Stimulated activated CD8-positive, alpha-beta memory T cell treated with anti-CD3 and anti-CD28 coated beads, Interleukin-12 subunit alpha, Interleukin-12 subunit beta, amount 100 ng/mL, for 24 hours (primary cell): ENCODE data around the gene SPAG8.
A peak's percentile ranks its signal among the peaks of the same experiment; 100 is the strongest.

ENCODE experiments used
- DNase-seq: peaks from one replicate; pipeline ENCODE4 v3.0.0-alpha.2; 2020; ENCODE audit errors: extremely low read depth

SPAG8 gene

DNA sequence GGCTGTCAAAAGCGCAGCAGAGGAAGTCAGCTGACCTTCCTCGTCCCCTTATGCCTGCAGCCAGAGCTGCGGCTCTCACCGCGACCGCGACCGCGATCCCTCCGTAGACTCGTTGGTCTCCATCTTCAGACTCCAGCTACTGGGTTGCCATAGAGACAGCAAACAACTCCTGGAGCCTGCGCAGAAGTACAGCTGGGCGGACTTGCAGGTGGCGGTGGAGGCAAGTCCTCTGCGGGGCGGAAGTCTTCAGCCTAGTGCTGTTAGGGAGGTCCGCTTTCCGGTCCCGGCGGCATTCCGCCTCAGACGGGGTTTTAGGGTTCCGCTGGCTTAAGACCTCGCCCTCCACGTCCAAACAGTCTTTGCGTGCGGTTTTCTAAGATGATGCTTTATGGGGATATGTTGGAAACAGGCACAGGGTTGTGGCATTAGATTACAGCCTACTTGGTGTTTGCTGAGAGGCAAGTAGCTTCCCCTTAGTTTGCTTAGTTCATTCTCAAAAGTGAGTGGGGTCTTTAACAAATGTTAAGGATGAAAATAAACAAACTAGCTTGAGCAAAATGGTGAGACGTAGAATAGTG is at the start of gene SPAG8:
Gene SPAG8 (minus strand): TSS at position 238 of the 578 bp plus-strand sequence. CDS start 115 bp downstream, at position 123.
- DNase-seq = peak; percentile 86

DNA sequence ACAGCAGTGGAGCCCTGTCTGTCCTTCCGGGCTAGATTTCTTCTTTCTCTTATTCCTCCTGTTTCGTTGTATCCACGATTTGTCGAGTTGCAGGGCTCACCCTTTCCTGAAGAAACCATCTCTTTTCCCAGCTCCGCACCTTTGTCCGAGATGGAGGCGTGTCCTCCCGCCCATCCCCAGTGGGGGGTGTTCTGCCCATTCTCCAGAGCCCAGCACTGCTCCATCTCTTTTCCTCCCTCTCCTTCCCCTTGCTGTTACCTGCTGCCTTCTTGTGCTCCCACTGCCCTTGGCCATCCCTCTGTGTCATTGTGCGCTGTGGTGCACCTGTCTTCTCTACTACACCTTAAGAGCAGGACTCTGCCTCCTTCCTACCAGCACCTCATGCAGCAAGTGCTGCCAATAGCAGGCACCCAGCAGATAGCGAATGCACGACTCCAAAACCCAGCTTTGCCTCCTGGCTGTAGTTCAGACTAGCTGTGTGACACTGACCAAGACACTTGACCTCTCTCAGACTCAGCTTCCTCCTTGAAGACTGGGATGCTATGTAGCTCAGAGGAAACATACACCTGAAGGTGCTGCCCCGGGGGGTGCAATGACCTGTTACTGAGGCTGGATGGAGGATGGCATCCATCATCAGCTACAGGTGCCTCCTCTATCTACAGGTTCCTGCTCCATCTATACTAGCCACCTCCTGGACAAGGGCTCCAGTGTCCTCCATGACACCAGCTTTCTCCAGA is 49.3 kb upstream of the SPAG8 start:
- DNase-seq = no peak

- DNase-seq = no peak
These were observed 47.9 kb upstream of the SPAG8 start for GRCh38 chr9:35859990-35860339.

DNA sequence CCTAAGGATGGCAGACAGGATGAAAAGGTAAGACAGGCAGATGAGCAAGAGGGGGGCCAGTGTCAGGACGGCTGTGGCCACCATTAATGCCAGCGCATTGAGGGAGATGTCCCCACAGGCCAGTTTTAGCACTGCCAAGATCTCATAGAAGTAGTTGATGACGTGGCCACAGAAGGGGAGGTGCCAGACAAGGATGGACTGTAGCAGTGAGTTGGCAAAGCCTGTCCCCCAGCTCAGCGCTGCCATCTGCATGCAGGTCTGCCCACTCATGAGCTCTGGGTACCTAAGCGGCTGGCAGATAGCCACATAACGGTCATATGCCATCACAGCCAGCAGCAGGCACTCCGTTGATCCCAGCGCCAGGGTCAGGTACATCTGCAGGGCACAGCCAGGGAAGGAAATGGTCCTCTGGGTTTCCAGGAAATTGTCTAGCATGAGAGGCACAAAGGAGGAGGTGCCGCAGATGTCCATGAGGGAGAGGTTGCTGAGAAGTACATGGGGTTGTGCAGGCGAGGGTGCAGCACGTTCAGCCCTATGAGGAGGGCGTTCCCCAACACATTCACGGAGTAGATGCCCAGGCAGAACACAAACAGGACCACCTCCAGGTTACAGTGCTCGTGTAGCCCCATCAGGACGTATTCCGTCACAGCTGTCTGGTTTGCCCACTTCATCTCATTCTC is 47.4 kb upstream of the SPAG8 start:
- no peak for DNase-seq

DNA sequence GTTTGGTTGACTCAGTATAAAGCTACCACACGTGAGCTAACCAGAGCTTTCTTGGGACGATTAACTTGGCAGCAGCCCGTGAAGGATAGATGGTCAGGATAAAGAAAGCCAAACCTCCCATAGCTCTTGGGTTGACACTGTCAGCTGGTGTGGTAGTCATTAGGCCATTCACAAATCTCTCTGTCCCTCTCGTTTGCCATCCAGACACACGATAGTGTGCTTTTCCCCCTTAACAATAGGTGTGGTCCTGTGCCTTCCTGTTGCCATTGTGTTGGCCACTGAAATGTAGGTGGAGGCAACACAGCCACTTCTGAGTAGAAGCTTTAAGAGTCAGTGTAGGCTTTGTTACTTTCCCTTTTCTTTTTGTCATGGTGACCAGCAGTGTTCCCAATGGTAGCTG is 46.4 kb upstream of the SPAG8 start:
- no peak for DNase-seq

- no peak for DNase-seq
These were observed 44.8 kb upstream of the SPAG8 start for GRCh38 chr9:35856882-35857281.

DNA sequence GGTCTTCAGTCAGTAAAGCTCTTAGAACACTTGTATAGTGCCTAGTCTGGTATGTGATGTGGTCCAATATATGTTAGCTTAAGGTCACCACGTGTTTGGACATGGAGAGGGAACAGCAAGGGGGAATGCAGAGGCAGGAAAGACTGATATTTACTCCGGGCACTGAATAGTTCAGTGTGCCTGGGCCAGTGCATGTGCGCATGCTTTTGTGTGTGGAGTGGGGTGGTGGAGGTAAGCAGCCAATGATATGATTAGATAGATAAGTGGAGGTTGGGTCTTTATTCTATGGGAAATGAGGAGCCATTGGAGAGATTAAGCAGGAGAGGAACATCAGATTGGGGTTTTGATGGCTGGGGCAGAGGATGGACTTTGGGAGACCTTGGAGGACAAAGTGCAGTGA is 44.1 kb upstream of the SPAG8 start:
- DNase-seq = no peak

- no peak for DNase-seq
These were observed 42.2 kb upstream of the SPAG8 start for GRCh38 chr9:35854091-35854762.

- DNase-seq = no peak
These were observed 41.1 kb upstream of the SPAG8 start for GRCh38 chr9:35852876-35853865.

DNA sequence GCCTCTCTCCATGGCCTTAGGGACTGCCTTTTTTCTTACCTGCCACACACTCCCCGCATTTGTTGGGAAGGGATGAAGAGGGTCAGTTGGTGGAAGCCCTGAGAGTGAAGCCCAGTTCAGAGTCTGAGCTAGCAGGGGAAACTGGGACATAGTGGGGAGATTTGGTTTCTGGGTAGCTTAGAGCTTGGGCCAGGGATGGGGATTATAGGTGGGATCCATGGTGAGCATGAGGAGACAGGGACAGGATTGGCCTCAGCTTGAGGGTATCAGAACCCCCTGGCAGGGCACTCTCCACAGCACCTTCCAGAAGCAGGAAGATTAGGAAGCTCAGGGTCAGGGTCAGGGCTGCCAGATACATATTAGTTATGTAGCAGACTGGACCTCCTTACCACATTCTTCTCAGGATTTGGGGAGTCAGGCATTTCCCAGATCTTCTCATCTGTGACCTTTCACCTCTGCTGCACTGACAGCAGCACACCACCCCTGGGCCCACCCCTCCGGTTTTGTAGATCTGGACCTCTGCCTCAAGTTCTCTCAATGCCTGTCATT is 40.3 kb upstream of the SPAG8 start:
- no peak for DNase-seq

DNA sequence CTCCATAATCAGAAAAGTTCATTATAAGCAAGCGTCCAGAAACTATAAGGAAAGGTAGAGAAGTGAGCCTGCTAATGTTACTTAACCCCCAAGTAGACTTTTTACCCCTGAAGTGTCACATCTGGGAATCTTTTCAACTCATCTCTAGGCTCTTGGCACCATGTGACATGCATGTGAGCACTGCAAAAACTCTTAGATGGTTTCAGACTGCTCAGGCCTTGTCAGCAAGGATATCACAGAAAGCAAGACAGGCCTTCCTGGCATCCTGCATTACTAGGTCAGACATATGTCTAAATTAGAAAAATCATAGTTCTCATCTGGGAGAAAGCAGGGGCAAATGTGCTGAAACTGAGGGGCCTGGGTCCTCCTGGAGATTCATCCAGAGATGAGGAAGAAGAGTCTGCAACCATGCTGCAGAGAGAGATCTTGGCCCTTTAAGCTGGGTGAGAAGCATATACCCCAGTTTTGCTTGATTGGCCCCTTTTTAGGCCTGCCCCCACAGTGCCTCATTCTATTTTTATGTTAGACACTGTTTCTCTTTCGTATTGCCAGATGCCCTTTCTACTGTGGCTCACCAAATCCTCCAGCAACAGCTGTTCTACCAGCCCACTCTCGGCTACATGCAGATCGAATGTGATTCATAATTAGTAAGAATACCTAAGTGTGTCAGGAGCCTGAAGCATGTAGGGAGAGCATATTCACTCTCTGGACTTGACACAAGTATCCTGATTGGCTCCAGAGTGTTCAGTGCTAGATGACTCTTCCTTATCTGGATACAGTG is 35.9 kb upstream of the SPAG8 start:
- DNase-seq = no peak

DNA sequence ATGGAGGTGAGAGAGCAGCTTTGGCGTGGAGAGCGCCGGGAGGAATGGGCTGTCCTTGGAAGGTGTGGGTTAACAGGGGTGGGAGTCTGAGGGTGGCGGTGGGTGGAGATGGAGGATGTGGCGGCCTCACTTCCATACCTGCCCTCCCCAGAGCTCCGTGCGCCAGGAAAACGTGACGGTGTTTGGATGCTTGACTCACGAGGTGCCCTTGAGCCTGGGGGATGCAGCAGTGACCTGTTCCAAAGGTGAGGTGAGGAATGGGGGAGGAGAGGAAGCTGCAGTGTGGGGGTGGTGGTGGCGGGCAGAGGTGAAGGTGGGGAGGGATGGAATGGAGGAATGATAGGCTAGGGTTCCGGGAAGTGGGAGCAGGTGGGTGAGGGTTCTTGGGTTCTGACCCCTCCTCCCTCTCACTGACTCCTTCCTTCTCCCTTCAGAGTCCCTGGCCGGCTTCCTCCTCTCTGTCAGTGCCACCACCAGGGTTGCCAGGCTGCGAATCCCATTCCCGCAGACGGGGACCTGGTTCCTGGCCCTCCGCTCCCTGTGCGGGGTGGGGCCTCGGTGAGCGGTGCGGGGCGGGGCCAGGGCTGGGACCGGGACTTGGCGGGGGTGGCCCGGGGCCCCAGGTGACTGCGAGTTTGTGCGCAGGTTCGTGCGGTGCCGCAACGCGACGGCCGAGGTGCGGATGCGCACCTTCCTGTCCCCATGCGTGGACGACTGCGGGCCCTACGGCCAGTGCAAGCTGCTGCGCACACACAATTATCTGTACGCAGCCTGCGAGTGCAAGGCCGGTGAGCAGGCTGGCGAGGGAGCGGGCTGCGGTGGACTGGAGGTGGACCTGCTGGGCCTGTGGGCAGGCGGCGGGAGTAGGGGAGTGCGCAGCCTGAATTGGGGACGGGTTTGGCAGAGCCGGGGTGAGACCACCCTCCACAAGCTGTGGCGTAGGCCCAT is 34.0 kb upstream of the SPAG8 start:
- DNase-seq = no peak

GRCh38 chr9:35844628-35845270 is 32.7 kb upstream of the SPAG8 start:
- DNase-seq = no peak

GRCh38 chr9:35842795-35843194 is 30.7 kb upstream of the SPAG8 start:
- no peak for DNase-seq

DNA sequence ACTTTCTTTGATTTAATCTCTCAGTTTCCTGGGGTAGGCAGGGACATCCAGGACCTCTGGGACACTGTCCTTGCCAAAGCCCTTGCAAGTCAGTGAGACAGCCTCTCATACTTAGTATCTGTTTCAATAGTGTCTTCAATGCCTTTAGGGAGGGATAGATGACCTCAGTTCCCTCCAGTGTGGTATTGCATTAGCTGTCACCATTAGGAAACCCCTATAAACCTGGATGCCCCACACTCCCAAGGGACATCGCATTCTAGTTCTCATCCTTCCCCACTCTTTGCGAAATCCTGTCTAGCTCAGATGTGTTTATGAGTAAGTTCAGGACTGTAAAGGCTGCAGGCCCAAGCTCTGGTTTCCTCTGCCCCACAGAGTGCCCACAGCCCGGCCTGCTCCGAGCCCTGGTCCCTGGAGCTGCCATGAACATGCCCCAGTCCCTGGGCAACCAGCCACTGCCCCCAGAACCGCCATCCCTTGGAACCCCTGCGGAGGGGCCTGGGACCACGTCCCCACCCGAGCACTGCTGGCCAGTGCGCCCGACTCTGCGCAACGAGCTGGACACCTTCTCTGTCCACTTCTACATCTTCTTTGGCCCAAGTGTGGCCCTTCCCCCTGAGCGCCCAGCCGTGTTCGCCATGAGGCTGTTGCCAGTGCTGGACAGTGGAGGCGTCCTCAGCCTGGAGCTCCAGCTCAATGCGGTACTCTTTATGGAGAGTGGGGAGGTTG is 30.1 kb upstream of the SPAG8 start:
- no peak for DNase-seq

GRCh38 chr9:35841645-35841900 is 29.5 kb upstream of the SPAG8 start:
- DNase-seq = no peak

DNA sequence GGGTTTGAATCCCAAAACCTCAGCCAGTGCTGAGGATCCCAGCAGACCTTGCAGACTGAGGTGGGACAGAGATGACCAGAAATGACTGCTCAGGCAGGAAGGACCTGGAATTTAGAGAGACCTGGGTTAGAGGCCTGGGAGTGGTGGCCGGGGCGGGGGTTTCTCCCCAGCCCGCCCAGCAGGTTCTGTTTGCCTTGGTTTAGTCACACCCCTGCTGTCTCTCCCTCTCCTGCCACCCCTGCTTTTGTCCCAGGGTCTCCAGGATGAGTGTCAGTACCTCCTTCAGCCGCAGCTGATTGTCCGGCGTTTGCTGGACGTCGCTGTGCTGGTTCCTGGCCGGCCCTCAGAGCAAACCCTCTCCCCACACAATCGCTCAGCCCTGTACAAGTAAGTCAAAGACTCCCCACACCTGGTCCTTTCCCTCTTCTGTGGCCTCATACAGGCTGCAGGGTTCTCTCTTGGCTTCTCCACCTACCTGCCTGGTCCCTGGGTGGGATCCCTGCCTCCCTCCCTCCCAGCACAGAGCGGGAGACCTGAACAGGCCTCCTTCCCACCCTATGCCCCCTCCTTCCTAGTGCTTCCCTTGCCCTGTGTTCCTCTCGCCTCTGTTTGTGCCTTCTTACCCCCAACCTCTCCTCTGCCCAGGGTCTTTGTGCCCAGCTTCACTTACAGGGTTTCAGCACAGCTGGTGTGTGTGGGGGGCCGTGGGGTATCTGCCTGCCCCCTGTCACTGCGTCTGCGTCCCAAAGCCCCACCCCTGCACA is 29.0 kb upstream of the SPAG8 start:
- no peak for DNase-seq

GRCh38 chr9:35839926-35840325 is 27.9 kb upstream of the SPAG8 start:
- no peak for DNase-seq
